Hematopoietic multipotent progenitor cell treated with erythropoietin and hydrocortisone succinate and interleukin-3 and kit ligand, for 17 days (in vitro differentiated cells): Measurements from ENCODE around the gene CRB3.

Experiments
- DNase-seq: peaks from one replicate; pipeline ENCODE4 v3.0.0-alpha.2; 2015; ENCODE audit warnings: low spot score

CRB3 gene

GRCh38 chr19:6466526-6467248 is 2.6 kb downstream of the CRB3 start:
- no peak for DNase-seq

- no peak for DNase-seq
Observed at GRCh38 chr19:6467384-6467783, 3.3 kb downstream of the CRB3 start.

DNA sequence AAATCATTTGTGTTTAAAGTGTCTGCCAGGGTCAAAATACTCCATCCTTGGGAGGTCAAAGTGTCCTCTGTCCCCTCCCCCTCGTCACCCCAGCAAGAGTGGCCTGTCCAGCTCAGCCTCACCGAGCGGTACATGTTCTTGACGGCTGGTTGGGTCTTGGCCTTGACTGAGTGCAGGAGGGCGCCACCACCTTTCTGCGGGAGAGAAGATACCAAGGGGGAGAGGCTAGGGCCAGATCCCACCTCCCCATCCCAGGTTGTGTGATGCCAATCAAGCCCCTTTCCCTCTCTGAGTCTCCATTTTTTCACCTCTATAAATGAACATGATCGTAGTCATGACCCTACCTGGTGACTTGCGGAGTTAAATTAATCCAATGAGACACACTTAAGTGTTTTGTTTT is 6.1 kb downstream of the CRB3 start:
- DNase-seq = no peak

GRCh38 chr19:6471076-6471475 is 7.0 kb downstream of the CRB3 start:
- DNase-seq = no peak

GRCh38 chr19:6472713-6473112 is 8.6 kb downstream of the CRB3 start:
- no peak for DNase-seq

- DNase-seq = no peak
Observed at GRCh38 chr19:6473647-6474046, 9.6 kb downstream of the CRB3 start.

- no peak for DNase-seq
Observed at GRCh38 chr19:6475321-6476108, 11.4 kb downstream of the CRB3 start.

GRCh38 chr19:6476155-6476895 is 12.3 kb downstream of the CRB3 start:
- DNase-seq = peak; percentile 33

DNA sequence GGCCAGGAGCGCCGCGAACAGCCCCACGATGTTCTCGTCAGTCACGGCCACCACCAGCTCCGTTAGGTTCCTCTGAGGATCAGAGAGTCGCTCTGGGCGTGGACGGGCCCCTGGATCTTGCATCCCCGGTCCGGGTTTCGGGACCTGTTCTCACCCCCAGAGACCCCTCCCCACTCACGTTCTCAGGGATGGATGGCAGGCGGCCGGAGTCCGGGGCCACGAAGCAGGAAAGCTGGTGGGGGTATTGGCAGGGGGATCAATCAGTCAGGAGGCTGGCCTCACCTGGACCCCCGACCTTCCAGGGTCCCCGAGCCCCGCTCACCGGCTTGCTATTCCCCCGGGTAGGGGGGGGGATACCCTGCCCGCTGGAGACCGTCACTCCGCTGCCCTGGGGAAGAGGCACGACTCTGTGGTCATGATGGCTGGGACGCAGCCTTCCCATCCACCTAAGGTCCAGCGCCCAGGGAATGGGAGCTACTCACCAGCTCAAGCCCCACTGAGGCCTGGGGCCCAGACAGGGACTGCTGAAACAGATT is 12.9 kb downstream of the CRB3 start:
- DNase-seq = no peak

GRCh38 chr19:6478815-6479214 is 14.7 kb downstream of the CRB3 start:
- DNase-seq = no peak

- no peak for DNase-seq
Observed at GRCh38 chr19:6479836-6480398, 15.8 kb downstream of the CRB3 start.

DNA sequence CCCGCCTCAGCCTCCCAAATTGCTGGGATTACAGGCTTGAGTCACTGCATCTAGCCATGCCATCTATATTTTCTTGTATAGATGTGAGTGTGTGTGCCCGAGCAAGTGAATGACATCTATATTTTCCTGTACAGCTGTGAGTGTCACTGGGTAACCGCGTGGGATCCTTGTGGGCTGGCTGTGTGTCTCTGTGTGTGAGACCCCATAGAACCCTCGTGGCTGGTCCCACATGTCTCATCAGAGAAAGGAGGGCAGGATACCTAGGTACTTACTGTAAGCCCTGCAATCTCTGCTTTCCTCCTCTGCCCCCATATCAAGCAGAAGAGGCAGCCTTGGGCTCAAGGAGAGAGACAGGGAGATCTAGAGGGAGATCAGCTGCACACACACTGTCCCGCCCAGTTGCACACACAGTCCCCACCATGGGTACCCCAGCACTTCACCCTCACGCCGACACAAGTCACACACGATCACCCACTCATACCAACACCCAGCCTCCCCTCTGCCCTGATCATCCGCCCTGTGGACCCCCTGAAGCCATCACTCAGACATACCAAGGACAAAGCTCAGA is 16.9 kb downstream of the CRB3 start:
- no peak for DNase-seq

GRCh38 chr19:6481541-6482342 is 17.7 kb downstream of the CRB3 start, which contains the start of gene DENND1C:
DENND1C (minus strand) TSS chr19:6481787; CDS start chr19:6481695, 92 bp downstream.
- no peak for DNase-seq

DNA sequence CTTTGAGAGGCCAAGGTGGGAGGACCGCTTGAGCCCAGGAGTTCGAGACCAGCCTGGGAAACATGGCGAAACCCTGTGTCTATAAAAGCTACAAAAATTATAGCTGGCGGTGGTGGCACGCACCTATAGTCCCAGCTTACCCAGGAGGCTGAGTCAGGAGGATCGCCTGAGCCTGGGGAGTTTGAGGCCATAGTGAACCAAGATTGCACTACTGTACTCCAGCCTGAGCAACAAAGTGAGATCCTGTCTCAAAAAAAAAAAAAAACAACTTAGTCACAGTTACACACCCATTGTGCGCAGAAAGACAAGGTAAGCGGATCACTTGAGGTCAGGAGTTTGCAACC is 18.2 kb downstream of the CRB3 start:
- DNase-seq = no peak

DNA sequence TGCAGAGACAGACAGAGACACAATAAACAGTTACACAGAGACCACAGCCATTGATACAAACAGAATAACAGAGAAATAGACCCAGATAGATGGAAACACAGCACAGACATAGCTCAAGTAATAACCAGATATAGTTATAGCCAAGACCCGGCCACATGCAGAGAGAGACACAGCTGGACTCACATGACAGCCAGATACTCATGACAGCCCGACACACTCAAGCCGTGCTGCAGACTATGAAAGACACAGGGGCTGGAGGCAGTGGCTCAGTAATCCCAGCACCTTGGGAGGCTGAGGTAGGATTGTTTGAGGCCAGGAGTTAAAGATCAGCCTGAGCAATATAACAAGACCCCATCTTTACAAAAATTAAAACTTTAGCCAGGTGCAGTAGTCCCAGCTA is 19.2 kb downstream of the CRB3 start:
- no peak for DNase-seq

DNA sequence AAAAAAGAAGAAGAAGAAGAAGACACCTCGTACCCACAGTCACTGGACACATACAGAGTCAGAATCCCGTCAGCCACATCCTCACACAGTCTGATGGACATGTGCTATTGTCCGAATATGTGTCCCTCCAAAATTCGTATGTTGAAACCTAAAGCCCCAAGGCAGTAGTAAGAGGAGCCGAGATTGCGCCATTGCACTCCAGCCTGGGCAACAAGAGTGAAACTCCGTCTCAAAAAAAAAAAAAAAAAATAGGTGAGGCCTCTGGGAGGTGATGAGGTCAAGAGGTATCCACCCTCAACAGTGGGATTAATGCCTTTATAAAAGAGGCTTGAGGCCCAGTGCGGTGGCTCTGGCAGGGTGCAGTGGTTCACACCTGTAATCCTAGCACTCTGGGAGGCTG is 20.2 kb downstream of the CRB3 start:
- no peak for DNase-seq

GRCh38 chr19:6484831-6485230 is 20.8 kb downstream of the CRB3 start:
- DNase-seq = no peak

- DNase-seq = no peak
Observed at GRCh38 chr19:6489278-6490061, 25.4 kb downstream of the CRB3 start.

GRCh38 chr19:6490134-6490533 is 26.1 kb downstream of the CRB3 start:
- no peak for DNase-seq
